Mesodermal cell (in vitro differentiated cells): ENCODE results near the gene SGMS1.

Experiments
- H3K27ac ChIP-seq: 2 replicates; pipeline ENCODE4 v1.7.0; 2013; ENCODE audit warnings: mild to moderate bottlenecking, low read depth, low read length, moderate library complexity; ENCODE audit not compliant: severe bottlenecking
- H3K36me3 ChIP-seq: 2 replicates; pipeline ENCODE4 v1.7.1; 2013; ENCODE audit warnings: mild to moderate bottlenecking, low read length, moderate library complexity; ENCODE audit not compliant: control insufficient read depth, insufficient read depth
- H3K4me1 ChIP-seq: one replicate; pipeline ENCODE4 v1.7.1; 2013; ENCODE audit warnings: mild to moderate bottlenecking, low read length; ENCODE audit not compliant: insufficient read depth, control insufficient read depth, poor library complexity, severe bottlenecking
- H3K4me3 ChIP-seq: 2 replicates; pipeline ENCODE4 v1.7.0; 2013; ENCODE audit warnings: low read length, control low read depth, mild to moderate bottlenecking; ENCODE audit not compliant: insufficient read depth, poor library complexity, severe bottlenecking; ENCODE audit errors: extremely low read depth
- H3K9me3 ChIP-seq: 2 replicates; pipeline ENCODE4 v1.7.1; 2013; ENCODE audit warnings: mild to moderate bottlenecking, low read length, moderate library complexity; ENCODE audit not compliant: control insufficient read depth
- WGBS, 2 experiments: methylation state at CpG; one replicate each; pipeline ENCODE4 v1.1.5; 2013; ENCODE audit warnings: missing lambda C conversion rate in 2 of 2; ENCODE audit not compliant: insufficient coverage in 2 of 2; 5-methylcytosine and 5-hydroxymethylcytosine counted together

Gene SGMS1

DNA sequence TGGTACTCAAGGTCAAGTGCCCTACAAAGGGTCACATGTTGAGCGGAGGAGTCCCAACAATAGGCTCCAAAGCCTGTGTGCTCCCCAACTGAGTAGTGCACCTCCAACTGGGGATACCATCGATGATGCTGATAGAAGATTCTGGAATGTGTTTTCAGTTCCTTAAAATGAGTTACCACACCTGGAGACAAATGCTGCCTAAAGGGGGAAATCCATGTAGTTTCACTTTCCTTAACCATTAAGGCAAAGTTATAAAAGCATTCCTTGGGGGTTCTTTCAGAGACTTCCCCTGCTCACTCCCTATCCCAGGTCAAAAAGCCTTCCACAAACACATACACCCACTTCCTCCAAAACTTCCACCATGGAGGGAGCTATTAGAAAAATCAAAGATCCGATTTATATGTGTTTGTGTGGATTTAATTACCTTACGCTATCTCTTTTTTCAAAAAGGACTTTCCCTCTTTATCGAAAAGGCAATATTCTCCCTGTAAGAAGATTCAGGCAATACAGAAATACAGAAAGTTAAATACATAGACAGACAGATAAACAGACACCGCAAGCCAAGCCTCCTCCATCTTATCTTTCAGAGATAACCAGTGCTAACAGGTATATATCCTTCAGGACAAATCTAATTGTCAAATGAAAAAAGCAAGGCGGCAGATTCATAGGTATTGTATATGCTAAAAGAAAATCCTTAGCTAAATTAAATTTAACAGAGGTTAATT is 236.6 kb downstream of the SGMS1 start:
- WGBS, 2 experiments: 89 to 96% methylated on average over 1 to 3 of the region's 7 CpGs
- H3K9me3 ChIP-seq: no peaks in the 10 kb centered on the region
- no peak overlapping the region for H3K4me3 ChIP-seq
- no peaks in the 10 kb centered on the region for H3K4me1 ChIP-seq
- H3K36me3 ChIP-seq: no peaks in the 10 kb centered on the region
- no peak overlapping the region for H3K27ac ChIP-seq

DNA sequence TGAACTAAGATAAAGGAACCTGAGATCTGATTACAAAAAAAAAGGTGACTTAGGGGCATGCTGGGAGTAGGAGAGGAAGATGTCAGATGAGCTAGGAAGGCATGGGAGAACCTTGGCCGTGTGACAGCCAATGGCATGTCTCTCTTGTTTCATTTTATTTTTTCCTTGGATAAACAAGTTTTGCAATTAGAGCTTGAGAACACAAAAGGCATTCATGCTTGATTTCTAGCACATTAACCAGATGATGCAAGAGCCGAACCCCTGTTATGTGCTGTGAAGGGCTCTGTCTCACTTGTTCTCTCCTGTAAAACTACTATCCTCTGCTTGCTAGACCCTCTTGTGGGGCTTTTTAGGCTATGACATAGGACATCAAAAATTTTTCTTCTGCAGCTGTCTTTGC is 238.1 kb downstream of the SGMS1 start:
- 83 to 86% methylated on average over 1 of the region's 2 CpGs for WGBS, 2 experiments
- H3K4me1 ChIP-seq: no peaks in the 10 kb centered on the region
- H3K9me3 ChIP-seq: no peaks in the 10 kb centered on the region
- no peak overlapping the region for H3K27ac ChIP-seq
- H3K4me3 ChIP-seq: no peak overlapping the region
- H3K36me3 ChIP-seq: no peaks in the 10 kb centered on the region

- Histone ChIP-seq H3K4me3 (no peak overlapping the region), H3K36me3 (no peaks in the 10 kb centered on the region), H3K4me1 (no peaks in the 10 kb centered on the region), H3K9me3 (no peaks in the 10 kb centered on the region), H3K27ac (no peak overlapping the region)
- WGBS, 2 experiments: no CpG with 5 or more reads among the region's 2 CpGs
Observed at GRCh38 chr10:50384898-50385297, 238.9 kb downstream of the SGMS1 start.

- Histone ChIP-seq H3K4me1 (no peaks in the 10 kb centered on the region), H3K4me3 (no peak overlapping the region), H3K36me3 (no peaks in the 10 kb centered on the region), H3K9me3 (no peaks in the 10 kb centered on the region), H3K27ac (no peak overlapping the region)
Observed at GRCh38 chr10:50384238-50384637, 239.5 kb downstream of the SGMS1 start.

- H3K4me1 ChIP-seq: no peaks in the 10 kb centered on the region
- whole genome bisulfite sequencing, 2 experiments: 84% methylated on average over 3 to 4 of the region's 4 CpGs
- H3K9me3 ChIP-seq: no peaks in the 10 kb centered on the region
- H3K4me3 ChIP-seq: no peak overlapping the region
- no peak overlapping the region for H3K27ac ChIP-seq
- no peaks in the 10 kb centered on the region for H3K36me3 ChIP-seq
Observed at GRCh38 chr10:50382576-50383023, 241.2 kb downstream of the SGMS1 start.

DNA sequence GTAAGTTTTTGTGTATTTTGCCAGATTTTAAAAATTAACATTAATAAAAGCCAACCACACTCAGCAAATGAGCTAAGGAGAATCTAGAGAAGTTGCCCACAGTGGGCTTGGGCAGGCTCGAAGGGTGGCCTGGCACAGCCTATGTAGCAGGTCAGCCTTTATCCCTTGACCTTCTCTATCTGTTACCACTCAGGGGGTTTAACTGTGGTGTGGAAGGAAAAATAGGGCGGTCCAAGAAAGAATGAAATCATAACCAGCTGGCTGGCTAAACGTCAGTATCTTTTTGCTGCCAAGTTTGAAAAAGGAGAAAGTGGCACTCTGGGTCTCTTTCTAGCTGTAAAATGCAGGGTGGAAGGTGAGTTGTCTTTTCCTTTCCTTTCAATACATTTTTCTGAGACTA is 242.1 kb downstream of the SGMS1 start:
- peaks cover 5% of the 10 kb centered on the region for H3K36me3 ChIP-seq
- no peak overlapping the region for H3K27ac ChIP-seq
- WGBS, 2 experiments: 76 to 83% methylated on average over 1 to 2 of the region's 3 CpGs

GRCh38 chr10:50379616-50380015 is 244.1 kb downstream of the SGMS1 start:
- Histone ChIP-seq H3K9me3 (peaks cover 7% of the 10 kb centered on the region), H3K27ac (no peak overlapping the region), H3K36me3 (peaks cover 6% of the 10 kb centered on the region), H3K4me3 (no peak overlapping the region), H3K4me1 (no peaks in the 10 kb centered on the region)
- WGBS, 2 experiments: 100% methylated on average over 1 of the region's 2 CpGs; no CpG with 5 or more reads in 1 of the 2 experiments

More for the DNA sequence above, 242.1 kb downstream of the SGMS1 start:
- Histone ChIP-seq H3K4me3 (no peak overlapping the region), H3K4me1 (no peaks in the 10 kb centered on the region), H3K9me3 (peaks cover 7% of the 10 kb centered on the region)

- WGBS, 2 experiments: no CpG with 5 or more reads among the region's 2 CpGs
- Histone ChIP-seq H3K9me3 (peaks cover 7% of the 10 kb centered on the region), H3K36me3 (peaks cover 6% of the 10 kb centered on the region), H3K4me1 (peaks cover 5% of the 10 kb centered on the region), H3K27ac (no peak overlapping the region), H3K4me3 (no peak overlapping the region)
Observed at GRCh38 chr10:50375745-50376144, 248.0 kb downstream of the SGMS1 start.

- H3K27ac ChIP-seq: no peak overlapping the region
- peaks cover 7% of the 10 kb centered on the region for H3K9me3 ChIP-seq
- no peak overlapping the region for H3K4me3 ChIP-seq
- peaks cover 5% of the 10 kb centered on the region for H3K4me1 ChIP-seq
- H3K36me3 ChIP-seq: peaks cover 6% of the 10 kb centered on the region
Observed at GRCh38 chr10:50375051-50375452, 248.7 kb downstream of the SGMS1 start.

GRCh38 chr10:50373821-50374501 is 249.8 kb downstream of the SGMS1 start:
- H3K4me1 ChIP-seq: peaks cover 5% of the 10 kb centered on the region
- H3K36me3 ChIP-seq: peaks cover 6% of the 10 kb centered on the region
- no peak overlapping the region for H3K27ac ChIP-seq
- WGBS, 2 experiments: 67 to 71% methylated on average over 1 of the region's 1 CpG
- peaks cover 7% of the 10 kb centered on the region for H3K9me3 ChIP-seq
- H3K4me3 ChIP-seq: no peak overlapping the region

DNA sequence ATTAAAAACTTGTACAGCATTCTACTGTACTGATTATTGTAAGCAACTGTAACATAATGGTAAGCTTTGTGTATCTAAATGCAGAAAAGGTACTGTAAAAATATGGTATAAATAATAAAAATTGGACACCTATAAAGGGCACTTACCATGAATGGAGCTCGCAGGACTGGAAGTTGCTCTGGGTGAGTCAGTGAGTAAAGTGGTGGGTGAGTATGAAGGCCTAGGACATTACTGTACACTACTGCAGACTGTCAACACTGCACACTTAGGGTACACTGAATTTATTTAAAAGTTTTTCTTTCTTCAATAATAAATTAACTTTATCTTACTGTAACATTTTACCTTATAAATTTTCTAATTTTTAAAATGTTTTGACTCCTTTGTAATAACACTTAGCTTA is 253.8 kb downstream of the SGMS1 start:
- no peaks in the 10 kb centered on the region for H3K36me3 ChIP-seq
- peaks cover 5% of the 10 kb centered on the region for H3K4me1 ChIP-seq
- H3K9me3 ChIP-seq: no peaks in the 10 kb centered on the region
- H3K27ac ChIP-seq: no peak overlapping the region
- H3K4me3 ChIP-seq: no peak overlapping the region
- WGBS, 2 experiments: no CpG with 5 or more reads among the region's 1 CpG
